Vagina (tissue), 2 donors: ENCODE results near the gene SLC35B2. TPM values are rescaled to one million over a fixed set of nuclear protein-coding genes. Genes with fewer than 3 reads are reported as not detected.
"Not testable (repeated sequence)": the region's sequence is repeated elsewhere in the genome, so short reads cannot be mapped to it uniquely, and the experiment has no call there.

Source experiments
- DNase-seq, 2 donors: peaks; one replicate each; pipeline ENCODE4 v3.0.0-alpha.2; 2017; ENCODE audit errors: extremely low spot score in 2 of 2
- H3K27ac ChIP-seq: fragments of 200-600 bp; sonication (generic); one replicate; pipeline ENCODE4 v1.5.1; 2019
- H3K27me3 ChIP-seq: fragments of 200-600 bp; sonication (generic); one replicate; pipeline ENCODE4 v1.5.1; 2019
- H3K36me3 ChIP-seq, 2 donors: fragments of 200-600 bp; sonication (generic); one replicate each; pipeline ENCODE4 v1.5.1; 2017 to 2019
- H3K4me1 ChIP-seq: fragments of 200-600 bp; sonication (generic); one replicate; pipeline ENCODE4 v1.5.1; 2019
- H3K4me3 ChIP-seq, 2 donors: fragments of 200-600 bp; sonication (generic); 1 replicate in 1 of 2; 2 replicates in 1 of 2; pipeline ENCODE4 v1.5.1; 2016 to 2019
- H3K9me3 ChIP-seq: fragments of 200-600 bp; sonication (generic); one replicate; pipeline ENCODE4 v1.5.1; 2019
- CTCF ChIP-seq, 3 experiments: fragments of 450-650 bp in 2 of 3; fragments of 200-600 bp in 1 of 3; sonication (generic) in 1 of 3; IDR thresholded peaks; one replicate each; pipeline ENCODE4 v1.5.1; 2017 to 2019; ENCODE audit warnings: antibody characterized with exemption in 3 of 3, mild to moderate bottlenecking in 2 of 3, moderate library complexity in 2 of 3
- POLR2A ChIP-seq, 2 donors: fragments of 450-650 bp; IDR thresholded peaks; one replicate each; pipeline ENCODE4 v1.6.1; 2017; ENCODE audit warnings: antibody characterized with exemption in 2 of 2, mild to moderate bottlenecking in 2 of 2, moderate library complexity in 2 of 2
- POLR2AphosphoS5 ChIP-seq, 2 donors: sonication (generic); formaldehyde crosslinking; IDR thresholded peaks; one replicate each; pipeline ENCODE4 v1.9.0; 2017; ENCODE audit warnings: antibody characterized with exemption in 2 of 2, mild to moderate bottlenecking in 2 of 2, low read depth in 1 of 2; ENCODE audit not compliant: insufficient read depth in 1 of 2
- intact Hi-C: fragments of 100-400 bp; cut with DNase I; formaldehyde crosslinking; loops from one replicate; pipeline ENCODE4 v1.15.1; 2023
- total RNA-seq: library from RNA; depleted of rRNA; stranded (reverse); fragments of >200 nt; gene quantifications from one replicate; pipeline ENCODE4 v1.2.3, GENCODE V29; 2016

SLC35B2 gene
- total RNA-seq, 1 donor from 2014 or later: 19.6 TPM

- H3K27me3 ChIP-seq: no peaks in the 10 kb centered on the region
- no peaks in the 10 kb centered on the region for H3K9me3 ChIP-seq
- peak overlapping the region; percentile 99 for H3K27ac ChIP-seq
- intact Hi-C loops: loop anchor here (5.0 kb wide), 1 partner anchor 61 kb away; no protein-coding TSS in a partner anchor
- no peak overlapping the region for H3K4me3 ChIP-seq
- peaks cover 0 to 8% of the 10 kb centered on the region in 2 donors for H3K36me3 ChIP-seq
- no peak for TF ChIP-seq CTCF (IDR thresholded peaks at IDR 0.05)
- no peak for TF ChIP-seq POLR2AphosphoS5 (IDR thresholded peaks at IDR 0.05; ENCODE audit: insufficient read depth in 1 of 2, low read depth in 1 of 2)
- no peak for TF ChIP-seq POLR2A (IDR thresholded peaks at IDR 0.05)
- DNase-seq: no peak
- H3K4me1 ChIP-seq: peaks cover 40% of the 10 kb centered on the region
Measured at GRCh38 chr6:44232676-44233566, 24.4 kb downstream of the SLC35B2 start.

GRCh38 chr6:44231426-44231825 lies 25.9 kb downstream of the SLC35B2 start:
- H3K27ac ChIP-seq, DNase-seq, H3K36me3 ChIP-seq, H3K4me3 ChIP-seq, H3K27me3 ChIP-seq, H3K9me3 ChIP-seq: not testable (repeated sequence)
- peaks cover 43% of the 10 kb centered on the region for H3K4me1 ChIP-seq
- intact Hi-C loops: loop anchor here (5.0 kb wide), 1 partner anchor 59 kb away; no protein-coding TSS in a partner anchor

DNA sequence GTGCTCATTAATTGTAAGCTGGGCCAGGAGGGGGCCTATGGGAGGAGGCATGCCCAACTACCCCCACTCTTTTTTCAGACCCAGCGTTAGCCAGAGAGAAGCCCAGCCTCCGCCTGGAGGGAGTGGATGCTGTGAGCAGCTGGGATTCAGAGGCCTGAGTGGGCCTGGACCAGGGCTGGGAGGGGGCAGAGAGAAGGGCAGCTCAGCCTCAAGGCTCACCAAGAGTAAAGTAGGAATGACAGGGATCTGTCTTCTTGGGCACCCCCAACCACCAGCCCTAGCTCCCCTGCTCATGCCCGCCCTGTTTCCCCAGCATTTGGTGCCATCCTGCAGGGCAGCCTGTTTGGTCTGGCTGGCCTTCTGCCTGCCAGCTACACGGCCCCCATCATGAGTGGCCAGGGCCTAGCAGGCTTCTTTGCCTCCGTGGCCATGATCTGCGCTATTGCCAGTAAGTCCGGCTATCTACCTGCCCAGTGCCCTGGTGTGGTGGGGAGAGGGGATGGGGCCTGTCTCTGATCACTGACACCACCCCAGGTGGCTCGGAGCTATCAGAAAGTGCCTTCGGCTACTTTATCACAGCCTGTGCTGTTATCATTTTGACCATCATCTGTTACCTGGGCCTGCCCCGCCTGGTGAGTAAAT lies 27.2 kb downstream of the SLC35B2 start:
- no peak for DNase-seq
- Histone ChIP-seq H3K9me3 (no peaks in the 10 kb centered on the region), H3K4me3 (no peak overlapping the region), H3K36me3 (peaks cover 0 to 8% of the 10 kb centered on the region in 2 donors), H3K27ac (no peak overlapping the region), H3K27me3 (no peaks in the 10 kb centered on the region), H3K4me1 (peaks cover 46% of the 10 kb centered on the region)
- intact Hi-C loops: loop anchor here (5.0 kb wide), 1 partner anchor 58 kb away; no protein-coding TSS in a partner anchor
- no peak for TF ChIP-seq POLR2AphosphoS5 (IDR thresholded peaks at IDR 0.05; ENCODE audit: insufficient read depth in 1 of 2, low read depth in 1 of 2)

GRCh38 chr6:44229376-44230033 lies 27.8 kb downstream of the SLC35B2 start:
- TF ChIP-seq POLR2A (IDR thresholded peaks at IDR 0.05) (no peak), CTCF (IDR thresholded peaks at IDR 0.05) (no peak)
- Histone ChIP-seq H3K27ac (no peak overlapping the region), H3K27me3 (no peaks in the 10 kb centered on the region), H3K9me3 (no peaks in the 10 kb centered on the region), H3K4me3 (no peak overlapping the region), H3K36me3 (peaks cover 0 to 8% of the 10 kb centered on the region in 2 donors), H3K4me1 (peaks cover 46% of the 10 kb centered on the region)
- intact Hi-C loops: loop anchor here (5.0 kb wide), 1 partner anchor 57 kb away; no protein-coding TSS in a partner anchor
- DNase-seq: no peak

- intact Hi-C loops: no loop called here
- Histone ChIP-seq H3K9me3 (no peaks in the 10 kb centered on the region), H3K4me1 (peaks cover 46% of the 10 kb centered on the region), H3K4me3 (no peak overlapping the region), H3K36me3 (peaks cover 0 to 8% of the 10 kb centered on the region in 2 donors), H3K27me3 (no peaks in the 10 kb centered on the region), H3K27ac (no peak overlapping the region)
- TF ChIP-seq CTCF (IDR thresholded peaks at IDR 0.05) (no peak), POLR2AphosphoS5 (IDR thresholded peaks at IDR 0.05; ENCODE audit: insufficient read depth in 1 of 2, low read depth in 1 of 2) (no peak), POLR2A (IDR thresholded peaks at IDR 0.05) (no peak)
- no peak for DNase-seq
Measured at GRCh38 chr6:44228836-44229235, 28.5 kb downstream of the SLC35B2 start.
